Measurements from ENCODE around the gene CHP2.

GRCh38 chr16:23803591-23804123 is 48.8 kb downstream of the CHP2 start:
- TF ChIP-seq POLR2A (IDR thresholded peaks at IDR 0.05; ENCODE audit: low read depth, low read length) (no peak), POLR2AphosphoS5 (IDR thresholded peaks at IDR 0.05; ENCODE audit: low read depth, low read length) (no peak)

All from GM12892 (cell line).